ENCODE measurements around the gene PFDN5.
"Not testable (repeated sequence)": the region's sequence is repeated elsewhere in the genome, so short reads cannot be mapped to it uniquely, and the experiment has no call there.

- not testable (repeated sequence) for TF ChIP-seq CTCF (IDR thresholded peaks at IDR 0.05; ENCODE audit: low read length); EZH2 (IDR thresholded peaks at IDR 0.05; ENCODE audit: borderline replicate concordance, low read length)
Measured at GRCh38 chr12:53332339-53332738, 37.0 kb downstream of the PFDN5 start.

All from OCI-LY1 (cell line).